Ishikawa (cell line): Measurements from ENCODE around the gene USP6NL.

Source experiments
- CEBPB ChIP-seq: IDR thresholded peaks from 2 replicates; pipeline ENCODE4 v1.6.1; 2012
- CREB1 ChIP-seq: IDR thresholded peaks from 2 replicates; pipeline ENCODE4 v1.6.1; 2012; ENCODE audit warnings: low read depth
- EGR1 ChIP-seq: IDR thresholded peaks from 2 replicates; pipeline ENCODE4 v1.6.1; 2012
- EP300 ChIP-seq: IDR thresholded peaks from 2 replicates; pipeline ENCODE4 v1.6.1; 2012; ENCODE audit warnings: borderline replicate concordance
- FOXM1 ChIP-seq: IDR thresholded peaks from 2 replicates; pipeline ENCODE4 v1.6.1; 2012; ENCODE audit warnings: low read depth, borderline replicate concordance
- RAD21 ChIP-seq: IDR thresholded peaks from 2 replicates; pipeline ENCODE4 v1.6.1; 2012; ENCODE audit warnings: low read depth
- TAF1 ChIP-seq: IDR thresholded peaks from 2 replicates; pipeline ENCODE4 v1.6.1; 2012; ENCODE audit warnings: low read depth, mild to moderate bottlenecking
- TCF12 ChIP-seq: IDR thresholded peaks from 2 replicates; pipeline ENCODE4 v1.6.1; 2012; ENCODE audit warnings: low read depth
- USF1 ChIP-seq: IDR thresholded peaks from 2 replicates; pipeline ENCODE4 v1.6.1; 2012
- YY1 ChIP-seq: IDR thresholded peaks from 2 replicates; pipeline ENCODE4 v1.6.1; 2012; ENCODE audit warnings: low read depth
- TF ChIP-seq, protein P1 (sequence below): IDR thresholded peaks from 2 replicates; pipeline ENCODE4 v1.6.1; 2012

GRCh38 chr10:11493646-11494045, 117.8 kb downstream of the USP6NL start:
- TF ChIP-seq TAF1 (no peak), FOXM1 (no peak), EGR1 (no peak), CEBPB (no peak), TCF12 (no peak), EP300 (no peak), USF1 (no peak), RAD21 (no peak), YY1 (no peak), CREB1 (no peak)
- TF ChIP-seq, protein P1, sequence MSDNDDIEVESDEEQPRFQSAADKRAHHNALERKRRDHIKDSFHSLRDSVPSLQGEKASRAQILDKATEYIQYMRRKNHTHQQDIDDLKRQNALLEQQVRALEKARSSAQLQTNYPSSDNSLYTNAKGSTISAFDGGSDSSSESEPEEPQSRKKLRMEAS = no peak
